GM18505 (cell line): ENCODE measurements around the gene SEPTIN5.

ENCODE experiments used
- ATAC-seq: cut with Tn5 transposase; IDR thresholded peaks from one replicate; pipeline ENCODE4 v1.9.1; 2021; ENCODE audit not compliant: unreplicated experiment
- POLR2A ChIP-seq: IDR thresholded peaks from 4 replicates; pipeline ENCODE4 v1.6.1; 2011; ENCODE audit warnings: borderline replicate concordance; ENCODE audit not compliant: insufficient read depth, insufficient read length; ENCODE audit errors: extremely low read depth

SEPTIN5 gene

GRCh38 chr22:19733755-19734154 lies 19.5 kb downstream of the SEPTIN5 start:
- TF ChIP-seq POLR2A: no peak
- no peak for ATAC-seq

- no peak for TF ChIP-seq POLR2A
- no peak for ATAC-seq
Measured at GRCh38 chr22:19734163-19734562, 19.9 kb downstream of the SEPTIN5 start.

DNA sequence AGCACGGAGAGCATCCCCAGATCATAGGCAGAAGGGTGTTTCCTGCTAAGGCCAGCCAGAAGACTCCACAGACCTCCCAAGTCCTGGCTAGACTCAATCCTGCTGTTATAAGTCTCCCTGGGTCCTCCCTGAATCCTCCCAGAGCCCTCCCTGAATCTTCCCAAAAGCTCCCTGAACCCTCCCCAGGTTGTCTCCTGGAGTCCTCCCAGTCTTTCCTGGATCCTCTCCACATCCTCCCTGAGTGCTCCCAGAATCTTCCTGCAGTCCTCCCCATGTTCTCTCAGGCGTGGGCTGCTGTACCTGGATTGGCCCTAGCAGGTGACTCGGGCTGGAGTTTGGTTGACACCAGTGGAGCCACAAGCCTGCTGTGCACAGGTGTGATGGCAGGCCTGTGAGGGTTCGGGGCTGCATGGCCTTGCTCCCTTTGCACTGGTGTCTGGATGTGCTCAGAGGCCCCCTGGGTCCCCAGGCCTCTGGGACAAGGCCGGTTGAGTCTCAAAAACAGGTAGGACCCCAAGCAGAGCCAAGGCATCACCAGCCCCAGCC lies 20.6 kb downstream of the SEPTIN5 start:
- no peak for TF ChIP-seq POLR2A
- no peak for ATAC-seq

GRCh38 chr22:19735665-19736510 lies 21.6 kb downstream of the SEPTIN5 start:
- no peak for ATAC-seq
- TF ChIP-seq POLR2A: no peak

- no peak for TF ChIP-seq POLR2A
- ATAC-seq: no peak
Measured at GRCh38 chr22:19737846-19738663, 23.8 kb downstream of the SEPTIN5 start.

- TF ChIP-seq POLR2A: no peak
- ATAC-seq: no peak
Measured at GRCh38 chr22:19738664-19739447, 24.6 kb downstream of the SEPTIN5 start.

GRCh38 chr22:19739448-19739895 lies 25.2 kb downstream of the SEPTIN5 start:
- ATAC-seq: no peak
- TF ChIP-seq POLR2A: no peak

DNA sequence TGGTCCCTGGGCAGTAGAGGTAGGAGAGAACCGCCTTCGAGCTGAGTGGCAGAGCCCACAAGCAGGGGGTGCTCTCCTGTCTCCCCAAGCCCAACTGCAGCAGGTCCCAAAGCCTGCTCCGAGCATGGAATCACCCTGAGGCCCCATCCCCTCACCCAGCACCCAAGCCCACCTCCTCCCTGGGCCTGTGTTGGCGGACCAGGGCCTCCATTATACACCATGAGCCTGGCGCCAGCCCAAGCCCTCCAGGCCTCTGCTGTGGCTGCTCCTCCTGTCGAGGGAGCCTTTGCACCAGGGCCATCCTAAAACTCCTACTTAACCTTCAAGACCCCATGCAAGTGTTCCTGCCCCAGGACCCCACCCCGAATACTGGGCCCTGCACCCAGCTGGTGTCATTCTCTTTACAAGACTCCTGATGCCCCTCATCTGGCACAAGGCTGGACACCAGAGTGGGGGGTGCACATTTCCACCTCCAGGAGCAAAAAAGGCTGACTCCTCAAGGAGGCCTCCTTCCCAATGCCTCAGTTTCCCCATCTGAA lies 25.7 kb downstream of the SEPTIN5 start:
- no peak for TF ChIP-seq POLR2A
- ATAC-seq: no peak

DNA sequence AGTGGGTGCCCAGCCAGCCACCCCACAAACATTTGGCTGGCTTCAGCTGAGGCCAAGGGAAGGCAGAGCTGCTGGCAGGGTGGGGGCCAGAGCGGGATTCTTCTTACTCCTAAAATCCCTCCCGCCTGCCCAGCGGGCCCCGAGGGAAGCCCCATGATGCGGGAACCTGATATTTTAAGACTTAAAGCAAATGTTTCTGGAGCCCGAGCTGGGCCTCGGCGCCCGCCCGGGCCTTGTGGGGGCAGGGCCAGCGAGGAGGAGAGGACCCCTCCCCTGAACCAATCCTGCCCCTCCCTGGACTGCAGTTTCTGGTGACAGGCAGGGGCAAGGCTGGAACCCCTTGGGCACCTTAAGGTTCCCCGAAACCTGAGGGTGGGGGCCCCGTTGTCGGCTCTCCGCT lies 26.3 kb downstream of the SEPTIN5 start:
- no peak for ATAC-seq
- no peak for TF ChIP-seq POLR2A

DNA sequence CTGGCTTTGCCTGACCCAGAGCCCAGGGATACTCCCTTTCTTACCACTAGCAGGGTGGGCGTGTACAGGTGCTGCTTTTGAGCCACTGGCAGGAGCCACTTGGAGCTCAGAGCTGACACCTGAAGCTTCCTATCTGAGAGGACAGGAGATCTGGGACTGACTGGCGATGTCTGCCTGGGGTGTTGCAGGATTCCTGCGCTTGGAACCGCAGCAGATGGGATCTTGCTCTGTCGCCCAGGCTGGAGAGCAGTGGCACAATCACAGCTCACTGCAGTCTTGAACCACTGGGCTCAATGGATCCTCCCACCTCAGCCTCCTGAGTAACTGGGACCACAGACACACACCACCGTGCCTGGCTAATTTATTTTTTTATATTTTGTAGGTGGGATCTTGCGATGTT lies 26.8 kb downstream of the SEPTIN5 start:
- no peak for ATAC-seq
- no peak for TF ChIP-seq POLR2A

GRCh38 chr22:19742160-19743066 lies 28.1 kb downstream of the SEPTIN5 start:
- ATAC-seq: no peak
- no peak for TF ChIP-seq POLR2A

DNA sequence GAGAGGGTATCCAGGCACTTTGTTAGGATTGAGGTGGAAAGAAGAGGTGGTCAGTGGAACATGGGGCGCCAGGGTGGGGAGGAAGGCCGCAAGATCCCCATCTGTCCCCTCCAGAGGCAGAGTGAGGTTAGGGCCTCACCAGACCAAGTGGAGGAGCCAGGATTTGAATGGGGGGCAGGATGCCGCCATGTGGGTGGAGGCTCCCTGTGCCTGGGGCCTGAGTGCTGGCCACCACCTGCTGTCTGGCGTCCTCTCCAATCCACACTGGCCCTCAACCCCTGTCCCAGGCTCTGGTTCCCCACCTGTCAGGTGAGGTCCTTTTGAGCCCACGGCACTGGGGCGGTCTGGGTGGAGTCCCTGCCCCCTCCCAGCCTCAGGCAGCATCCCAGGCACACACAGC lies 28.8 kb downstream of the SEPTIN5 start:
- TF ChIP-seq POLR2A: no peak
- no peak for ATAC-seq
